ENCODE measurements around the gene PARPBP. TPM values are rescaled to one million over a fixed set of nuclear protein-coding genes. Genes with fewer than 3 reads are reported as not detected.

The PARPBP gene
- total and polyA plus RNA-seq, 4 donors, result 0.32 to 24.9 (median 0.60) TPM

DNA sequence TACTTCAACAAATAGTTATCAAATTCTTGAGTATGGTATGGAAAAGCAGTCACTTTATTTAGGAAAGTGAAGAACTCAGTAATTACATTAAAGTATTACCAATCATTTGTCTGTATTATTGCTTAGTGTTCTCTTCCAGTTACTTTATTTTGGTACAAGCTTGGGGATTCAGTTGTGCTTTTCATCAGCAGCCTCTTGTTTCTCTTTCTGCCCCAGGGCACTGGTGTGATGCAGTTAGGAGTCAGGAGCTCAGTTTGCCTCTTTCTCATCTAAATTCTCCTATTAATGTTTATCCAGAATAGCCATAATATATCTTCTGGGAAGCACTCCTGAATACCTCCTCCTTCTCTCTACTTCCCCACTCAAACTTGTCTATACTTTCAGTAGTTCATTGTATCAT is 52.0 kb downstream of the PARPBP start:
- Histone ChIP-seq H3K9me3 (ENCODE audit: control insufficient read depth in 4 of 4, low read length in 3 of 4) (no peaks in the 10 kb centered on the region), H3K4me1 (ENCODE audit: control insufficient read depth in 4 of 4, insufficient read depth in 4 of 4, low read length in 3 of 4) (no peaks in the 10 kb centered on the region), H3K27me3 (ENCODE audit: control insufficient read depth in 4 of 4, insufficient read depth in 4 of 4, low read length in 3 of 4) (no peaks in the 10 kb centered on the region), H3K4me3 (ENCODE audit: low read depth in 1 of 3, low read length in 3 of 3) (no peak overlapping the region), H3K9ac (ENCODE audit: low read depth in 1 of 2, low read length in 2 of 2) (no peak overlapping the region), H3K27ac (ENCODE audit: low read depth in 1 of 2, low read length in 2 of 2) (no peak overlapping the region), H3K36me3 (ENCODE audit: control insufficient read depth in 4 of 4, insufficient read depth in 3 of 4, low read depth in 1 of 4, low read length in 3 of 4) (no peaks in the 10 kb centered on the region)
- no peak for DNase-seq (ENCODE audit: low spot score)
- no peak for TF ChIP-seq MAX (IDR thresholded peaks at IDR 0.05)
- TF ChIP-seq HNF4G (IDR thresholded peaks at IDR 0.05), result no peak
- no peak for TF ChIP-seq SP1 (IDR thresholded peaks at IDR 0.05)
- TF ChIP-seq ATF3 (IDR thresholded peaks at IDR 0.05), result no peak
- TF ChIP-seq NR2F2 (IDR thresholded peaks at IDR 0.05), result no peak
- TF ChIP-seq FOXA2 (IDR thresholded peaks at IDR 0.05), result no peak
- no peak for TF ChIP-seq TAF1 (conservative IDR thresholded peaks at IDR 0.05)
- TF ChIP-seq FOXA1 (IDR thresholded peaks at IDR 0.05), result no peak
- TF ChIP-seq, protein P1, sequence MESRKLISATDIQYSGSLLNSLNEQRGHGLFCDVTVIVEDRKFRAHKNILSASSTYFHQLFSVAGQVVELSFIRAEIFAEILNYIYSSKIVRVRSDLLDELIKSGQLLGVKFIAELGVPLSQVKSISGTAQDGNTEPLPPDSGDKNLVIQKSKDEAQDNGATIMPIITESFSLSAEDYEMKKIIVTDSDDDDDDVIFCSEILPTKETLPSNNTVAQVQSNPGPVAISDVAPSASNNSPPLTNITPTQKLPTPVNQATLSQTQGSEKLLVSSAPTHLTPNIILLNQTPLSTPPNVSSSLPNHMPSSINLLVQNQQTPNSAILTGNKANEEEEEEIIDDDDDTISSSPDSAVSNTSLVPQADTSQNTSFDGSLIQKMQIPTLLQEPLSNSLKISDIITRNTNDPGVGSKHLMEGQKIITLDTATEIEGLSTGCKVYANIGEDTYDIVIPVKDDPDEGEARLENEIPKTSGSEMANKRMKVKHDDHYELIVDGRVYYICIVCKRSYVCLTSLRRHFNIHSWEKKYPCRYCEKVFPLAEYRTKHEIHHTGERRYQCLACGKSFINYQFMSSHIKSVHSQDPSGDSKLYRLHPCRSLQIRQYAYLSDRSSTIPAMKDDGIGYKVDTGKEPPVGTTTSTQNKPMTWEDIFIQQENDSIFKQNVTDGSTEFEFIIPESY (IDR thresholded peaks at IDR 0.05), result no peak
- TF ChIP-seq RAD21 (IDR thresholded peaks at IDR 0.05), result no peak
- TF ChIP-seq YY1 (IDR thresholded peaks at IDR 0.05), result no peak
- no peak for TF ChIP-seq GABPA (IDR thresholded peaks at IDR 0.05 in 1 of 2, conservative IDR thresholded peaks at IDR 0.05 in 1 of 2)
- TF ChIP-seq HNF4A (conservative IDR thresholded peaks at IDR 0.05), result no peak
- TF ChIP-seq RXRA (IDR thresholded peaks at IDR 0.05), result no peak
- TF ChIP-seq CTCF (IDR thresholded peaks at IDR 0.05; ENCODE audit: low read depth, low read length, missing input control), result no peak

GRCh38 chr12:102172436-102172835 is 52.5 kb downstream of the PARPBP start:
- DNase-seq (ENCODE audit: low spot score), result no peak
- Histone ChIP-seq H3K27ac (ENCODE audit: low read depth in 1 of 2, low read length in 2 of 2) (no peak overlapping the region), H3K27me3 (ENCODE audit: control insufficient read depth in 4 of 4, insufficient read depth in 4 of 4, low read length in 3 of 4) (no peaks in the 10 kb centered on the region), H3K4me1 (ENCODE audit: control insufficient read depth in 4 of 4, insufficient read depth in 4 of 4, low read length in 3 of 4) (no peaks in the 10 kb centered on the region), H3K9me3 (ENCODE audit: control insufficient read depth in 4 of 4, low read length in 3 of 4) (no peaks in the 10 kb centered on the region), H3K9ac (ENCODE audit: low read depth in 1 of 2, low read length in 2 of 2) (no peak overlapping the region), H3K36me3 (ENCODE audit: control insufficient read depth in 4 of 4, insufficient read depth in 3 of 4, low read depth in 1 of 4, low read length in 3 of 4) (no peaks in the 10 kb centered on the region), H3K4me3 (ENCODE audit: low read depth in 1 of 3, low read length in 3 of 3) (no peak overlapping the region)
- TF ChIP-seq RAD21 (IDR thresholded peaks at IDR 0.05) (no peak), JUND (IDR thresholded peaks at IDR 0.05) (no peak), HNF4A (conservative IDR thresholded peaks at IDR 0.05) (no peak), CTCF (IDR thresholded peaks at IDR 0.05; ENCODE audit: low read depth, low read length, missing input control) (no peak), HNF4G (IDR thresholded peaks at IDR 0.05) (no peak), RXRA (IDR thresholded peaks at IDR 0.05) (no peak), NR2F2 (IDR thresholded peaks at IDR 0.05) (no peak), FOXA1 (IDR thresholded peaks at IDR 0.05) (no peak)
- TF ChIP-seq, protein P2, sequence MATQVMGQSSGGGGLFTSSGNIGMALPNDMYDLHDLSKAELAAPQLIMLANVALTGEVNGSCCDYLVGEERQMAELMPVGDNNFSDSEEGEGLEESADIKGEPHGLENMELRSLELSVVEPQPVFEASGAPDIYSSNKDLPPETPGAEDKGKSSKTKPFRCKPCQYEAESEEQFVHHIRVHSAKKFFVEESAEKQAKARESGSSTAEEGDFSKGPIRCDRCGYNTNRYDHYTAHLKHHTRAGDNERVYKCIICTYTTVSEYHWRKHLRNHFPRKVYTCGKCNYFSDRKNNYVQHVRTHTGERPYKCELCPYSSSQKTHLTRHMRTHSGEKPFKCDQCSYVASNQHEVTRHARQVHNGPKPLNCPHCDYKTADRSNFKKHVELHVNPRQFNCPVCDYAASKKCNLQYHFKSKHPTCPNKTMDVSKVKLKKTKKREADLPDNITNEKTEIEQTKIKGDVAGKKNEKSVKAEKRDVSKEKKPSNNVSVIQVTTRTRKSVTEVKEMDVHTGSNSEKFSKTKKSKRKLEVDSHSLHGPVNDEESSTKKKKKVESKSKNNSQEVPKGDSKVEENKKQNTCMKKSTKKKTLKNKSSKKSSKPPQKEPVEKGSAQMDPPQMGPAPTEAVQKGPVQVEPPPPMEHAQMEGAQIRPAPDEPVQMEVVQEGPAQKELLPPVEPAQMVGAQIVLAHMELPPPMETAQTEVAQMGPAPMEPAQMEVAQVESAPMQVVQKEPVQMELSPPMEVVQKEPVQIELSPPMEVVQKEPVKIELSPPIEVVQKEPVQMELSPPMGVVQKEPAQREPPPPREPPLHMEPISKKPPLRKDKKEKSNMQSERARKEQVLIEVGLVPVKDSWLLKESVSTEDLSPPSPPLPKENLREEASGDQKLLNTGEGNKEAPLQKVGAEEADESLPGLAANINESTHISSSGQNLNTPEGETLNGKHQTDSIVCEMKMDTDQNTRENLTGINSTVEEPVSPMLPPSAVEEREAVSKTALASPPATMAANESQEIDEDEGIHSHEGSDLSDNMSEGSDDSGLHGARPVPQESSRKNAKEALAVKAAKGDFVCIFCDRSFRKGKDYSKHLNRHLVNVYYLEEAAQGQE (IDR thresholded peaks at IDR 0.05), result no peak

Measured in liver (tissue), 9 donors.